Measurements from ENCODE around the gene ATRNL1.
"Not testable (repeated sequence)": the region's sequence is repeated elsewhere in the genome, so short reads cannot be mapped to it uniquely, and the experiment has no call there.

ATRNL1 gene

GRCh38 chr10:115091161-115091560 lies 2.0 kb upstream of the ATRNL1 start:
- no peak for DNase-seq

- DNase-seq = no peak
These were observed 959 bp upstream of the ATRNL1 start for GRCh38 chr10:115092258-115092554.

- DNase-seq = no peak
These were observed 445 bp upstream of the ATRNL1 start for GRCh38 chr10:115092555-115093285.

- no peak for DNase-seq
These were observed 727 bp downstream of the ATRNL1 start for GRCh38 chr10:115093776-115094408.

GRCh38 chr10:115094416-115095140 lies 1.4 kb downstream of the ATRNL1 start:
- DNase-seq = no peak

- DNase-seq = no peak
These were observed 2.6 kb downstream of the ATRNL1 start for GRCh38 chr10:115095758-115096157.

GRCh38 chr10:115103700-115104099 lies 10.5 kb downstream of the ATRNL1 start:
- no peak for DNase-seq

GRCh38 chr10:115105411-115105810 lies 12.2 kb downstream of the ATRNL1 start:
- not testable (repeated sequence) for DNase-seq

GRCh38 chr10:115107830-115108229 lies 14.7 kb downstream of the ATRNL1 start:
- DNase-seq = no peak

- no peak for DNase-seq
These were observed 24.1 kb downstream of the ATRNL1 start for GRCh38 chr10:115117301-115117700.

- DNase-seq = no peak
These were observed 25.2 kb downstream of the ATRNL1 start for GRCh38 chr10:115118346-115118745.

GRCh38 chr10:115125505-115125904 lies 32.3 kb downstream of the ATRNL1 start:
- DNase-seq = no peak

GRCh38 chr10:115129752-115130151 lies 36.6 kb downstream of the ATRNL1 start:
- no peak for DNase-seq

GRCh38 chr10:115136616-115137015 lies 43.5 kb downstream of the ATRNL1 start:
- DNase-seq = no peak

GRCh38 chr10:115141254-115141653 lies 48.1 kb downstream of the ATRNL1 start:
- no peak for DNase-seq

- DNase-seq = no peak
These were observed 64.2 kb downstream of the ATRNL1 start for GRCh38 chr10:115157357-115157756.

GRCh38 chr10:115163129-115163528 lies 70.0 kb downstream of the ATRNL1 start:
- no peak for DNase-seq

GRCh38 chr10:115164220-115164619 lies 71.1 kb downstream of the ATRNL1 start:
- DNase-seq = no peak

GRCh38 chr10:115167751-115168150 lies 74.6 kb downstream of the ATRNL1 start:
- no peak for DNase-seq

- DNase-seq = no peak
These were observed 78.3 kb downstream of the ATRNL1 start for GRCh38 chr10:115171392-115171960.

- no peak for DNase-seq
These were observed 80.8 kb downstream of the ATRNL1 start for GRCh38 chr10:115173915-115174443.

GRCh38 chr10:115207276-115207675 lies 114.1 kb downstream of the ATRNL1 start:
- DNase-seq = not testable (repeated sequence)

GRCh38 chr10:115209133-115209532 lies 116.0 kb downstream of the ATRNL1 start:
- no peak for DNase-seq
